Keratinocyte (primary cell): ENCODE results near the gene RIC8A. TPM values are rescaled to one million over a fixed set of nuclear protein-coding genes. Genes with fewer than 3 reads are reported as not detected.

Source experiments
- DNase-seq: peaks from one replicate; pipeline ENCODE4 v3.0.0-alpha.2; 2011; ENCODE audit warnings: low read depth, missing footprints, low spot score
- FAIRE-seq: peaks from 2 replicates; lab custom pipeline; 2011; peaks lifted over from hg19 to GRCh38; lab: Jason Lieb, UNC
- H2AFZ ChIP-seq: 2 replicates; pipeline ENCODE4 v1.6.0; 2012; ENCODE audit warnings: low read length, control low read depth, inconsistent platforms; ENCODE audit not compliant: control insufficient read depth
- H3K27ac ChIP-seq: 2 replicates; pipeline ENCODE4 v1.5.1; 2011; ENCODE audit warnings: low read length; ENCODE audit not compliant: control insufficient read depth, insufficient read depth
- H3K27me3 ChIP-seq: 3 replicates; pipeline ENCODE4 v1.6.0; 2011; ENCODE audit warnings: low read length; ENCODE audit not compliant: control insufficient read depth, insufficient read depth; ENCODE audit errors: extremely low read depth
- H3K36me3 ChIP-seq, 2 experiments: 2 replicates in 1 of 2; 3 replicates in 1 of 2; pipeline ENCODE4 v1.5.1; 2011; ENCODE audit warnings: low read length in 2 of 2, mild to moderate bottlenecking in 1 of 2; ENCODE audit not compliant: control insufficient read depth in 2 of 2, insufficient read depth in 2 of 2; ENCODE audit errors: extremely low read depth in 1 of 2
- H3K4me1 ChIP-seq: 3 replicates; pipeline ENCODE4 v1.5.1; 2011; ENCODE audit warnings: low read length; ENCODE audit not compliant: control insufficient read depth, insufficient read depth; ENCODE audit errors: extremely low read depth
- H3K4me2 ChIP-seq: 3 replicates; pipeline ENCODE4 v1.6.0; 2011; ENCODE audit warnings: low read depth, low read length; ENCODE audit not compliant: control insufficient read depth, insufficient read depth; ENCODE audit errors: extremely low read depth
- H3K4me3 ChIP-seq, 3 experiments: fragments of 200-600 bp in 1 of 3; sonication (generic) in 1 of 3; 2 replicates in 2 of 3; 3 replicates in 1 of 3; pipeline ENCODE4 v1.5.1; 2011 to 2016; ENCODE audit warnings: low read length in 3 of 3, mild to moderate bottlenecking in 3 of 3, control low read depth in 2 of 3, inconsistent platforms in 1 of 3, low read depth in 1 of 3, mixed read lengths in 1 of 3, mixed run types in 1 of 3, moderate library complexity in 1 of 3; ENCODE audit not compliant: control insufficient read depth in 2 of 3, insufficient read depth in 2 of 3; ENCODE audit errors: extremely low read depth in 1 of 3
- H3K79me2 ChIP-seq: 2 replicates; pipeline ENCODE4 v1.6.0; 2012; ENCODE audit warnings: low read length; ENCODE audit not compliant: control insufficient read depth, insufficient read depth
- H3K9ac ChIP-seq: 3 replicates; pipeline ENCODE4 v1.6.0; 2011; ENCODE audit warnings: low read length; ENCODE audit not compliant: control insufficient read depth, insufficient read depth; ENCODE audit errors: extremely low read depth
- H3K9me1 ChIP-seq: 3 replicates; pipeline ENCODE4 v1.6.0; 2011; ENCODE audit warnings: low read length; ENCODE audit not compliant: control insufficient read depth, insufficient read depth; ENCODE audit errors: extremely low read depth
- H3K9me3 ChIP-seq: 2 replicates; pipeline ENCODE4 v1.5.1; 2012; ENCODE audit warnings: low read depth, low read length; ENCODE audit not compliant: control insufficient read depth
- H4K20me1 ChIP-seq: 3 replicates; pipeline ENCODE4 v1.6.0; 2011; ENCODE audit warnings: low read length; ENCODE audit not compliant: control insufficient read depth, insufficient read depth; ENCODE audit errors: extremely low read depth
- EZH2 ChIP-seq: IDR thresholded peaks from one replicate; pipeline ENCODE4 v1.6.1; 2012; ENCODE audit warnings: inconsistent platforms, mild to moderate bottlenecking, low read length, moderate library complexity
- dilution Hi-C: fragments of 300-500 bp; cut with MboI; formaldehyde crosslinking; loops from one replicate; pipeline ENCODE4 v1.7.0; 2020; ENCODE audit warnings: low sequenced_read_pairs; ENCODE audit not compliant: extremely low pct_ligation_motif_present
- polyA plus RNA-seq, 5 experiments: library from polyadenylated mRNA; depleted of rRNA in 3 of 5; stranded (reverse) in 3 of 5; stranded (forward) in 1 of 5; unstranded in 1 of 5; fragments of >200 nt; gene quantifications; 1 replicate in 1 of 5; 2 replicates in 3 of 5; 3 replicates in 1 of 5; pipeline versions ENCODE4 v1.2.1 to v1.2.3, GENCODE V29; 2011 to 2012; ENCODE audit warnings: missing spikeins in 2 of 5, low read depth in 1 of 5, low replicate concordance in 1 of 5
- TF ChIP-seq, protein P1 (sequence below), 3 experiments: IDR thresholded peaks in 1 of 3; conservative IDR thresholded peaks in 1 of 3; optimal IDR thresholded peaks in 1 of 3; 2 replicates in 2 of 3; 3 replicates in 1 of 3; pipeline versions ENCODE3 to v1.5.1; 2011; ENCODE audit warnings: low read length in 3 of 3, mild to moderate bottlenecking in 3 of 3, moderate library complexity in 2 of 3, control low read depth in 1 of 3, inconsistent platforms in 1 of 3; ENCODE audit not compliant: insufficient read depth in 2 of 3; ENCODE audit errors: extremely low read depth in 1 of 3

Gene RIC8A
- polyA plus RNA-seq, 1 donor (not counting 4 experiments of a cell fraction or from before 2014, with no cell fraction given), result 120 TPM

DNA sequence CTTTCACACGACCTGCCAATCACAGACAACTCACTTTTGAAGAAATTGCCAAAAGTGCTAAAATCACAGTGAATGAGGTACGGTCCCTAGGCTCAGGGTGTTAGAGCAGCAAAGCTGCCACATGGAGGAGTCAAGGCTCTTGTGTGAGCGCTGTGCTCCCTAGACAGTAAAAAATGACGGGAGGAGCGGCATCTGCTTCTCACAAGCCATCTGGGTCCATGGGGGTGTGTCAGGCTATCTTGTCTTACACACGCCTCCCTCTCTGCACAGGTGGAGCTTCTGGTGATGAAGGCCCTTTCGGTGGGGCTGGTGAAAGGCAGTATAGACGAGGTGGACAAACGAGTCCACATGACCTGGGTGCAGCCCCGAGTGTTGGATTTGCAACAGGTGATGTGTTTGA, 44.0 kb downstream of the RIC8A start:
- dilution Hi-C loops, result no loop called here
- no peak overlapping the region for H3K4me3 ChIP-seq
- H3K27me3 ChIP-seq, result no peaks in the 10 kb centered on the region
- FAIRE-seq (no peak), DNase-seq (no peak)
- TF ChIP-seq EZH2, result no peak
- TF ChIP-seq, protein P1, sequence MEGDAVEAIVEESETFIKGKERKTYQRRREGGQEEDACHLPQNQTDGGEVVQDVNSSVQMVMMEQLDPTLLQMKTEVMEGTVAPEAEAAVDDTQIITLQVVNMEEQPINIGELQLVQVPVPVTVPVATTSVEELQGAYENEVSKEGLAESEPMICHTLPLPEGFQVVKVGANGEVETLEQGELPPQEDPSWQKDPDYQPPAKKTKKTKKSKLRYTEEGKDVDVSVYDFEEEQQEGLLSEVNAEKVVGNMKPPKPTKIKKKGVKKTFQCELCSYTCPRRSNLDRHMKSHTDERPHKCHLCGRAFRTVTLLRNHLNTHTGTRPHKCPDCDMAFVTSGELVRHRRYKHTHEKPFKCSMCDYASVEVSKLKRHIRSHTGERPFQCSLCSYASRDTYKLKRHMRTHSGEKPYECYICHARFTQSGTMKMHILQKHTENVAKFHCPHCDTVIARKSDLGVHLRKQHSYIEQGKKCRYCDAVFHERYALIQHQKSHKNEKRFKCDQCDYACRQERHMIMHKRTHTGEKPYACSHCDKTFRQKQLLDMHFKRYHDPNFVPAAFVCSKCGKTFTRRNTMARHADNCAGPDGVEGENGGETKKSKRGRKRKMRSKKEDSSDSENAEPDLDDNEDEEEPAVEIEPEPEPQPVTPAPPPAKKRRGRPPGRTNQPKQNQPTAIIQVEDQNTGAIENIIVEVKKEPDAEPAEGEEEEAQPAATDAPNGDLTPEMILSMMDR (optimal IDR thresholded peaks at IDR 0.05 in 1 of 3, IDR thresholded peaks at IDR 0.05 in 1 of 3, conservative IDR thresholded peaks at IDR 0.05 in 1 of 3; ENCODE audit: extremely low read depth in 1 of 3, insufficient read depth in 2 of 3, low read length in 3 of 3), result no peak
- no peak overlapping the region for H3K4me2 ChIP-seq
- H3K4me1 ChIP-seq, result no peaks in the 10 kb centered on the region
- no peaks in the 10 kb centered on the region for H3K79me2 ChIP-seq
- H2AFZ ChIP-seq, result no peak overlapping the region
- H3K9me1 ChIP-seq, result no peaks in the 10 kb centered on the region
- no peak overlapping the region for H3K27ac ChIP-seq
- H3K9ac ChIP-seq, result no peak overlapping the region
- no peaks in the 10 kb centered on the region for H4K20me1 ChIP-seq
- H3K36me3 ChIP-seq, result peaks cover 28 to 39% of the 10 kb centered on the region in 2 experiments
- no peaks in the 10 kb centered on the region for H3K9me3 ChIP-seq

DNA sequence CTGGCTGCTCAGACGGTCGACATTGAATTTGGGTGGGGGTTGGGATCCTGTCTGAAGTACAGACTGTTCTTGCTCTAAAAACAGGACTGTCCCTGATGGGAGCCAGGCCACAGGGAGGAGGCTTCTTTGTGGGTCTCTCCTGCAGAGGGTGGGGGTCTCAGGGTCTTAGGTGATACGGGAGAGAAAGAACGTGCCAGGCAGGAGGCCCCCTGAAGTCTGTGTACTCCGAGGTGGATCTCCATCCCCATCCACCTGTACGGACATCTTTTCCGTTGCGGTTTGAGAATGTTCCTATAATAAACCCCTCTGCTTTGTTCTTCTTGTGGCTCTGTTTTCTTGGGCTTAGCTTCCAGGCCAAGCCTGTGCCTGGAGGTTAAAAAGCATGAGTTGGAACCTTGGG, 45.2 kb downstream of the RIC8A start:
- peaks cover 28 to 36% of the 10 kb centered on the region in 2 experiments for H3K36me3 ChIP-seq
- H2AFZ ChIP-seq, result no peak overlapping the region
- DNase-seq (no peak), FAIRE-seq (no peak)
- H3K4me1 ChIP-seq, result no peaks in the 10 kb centered on the region
- H3K9me1 ChIP-seq, result no peaks in the 10 kb centered on the region
- no peaks in the 10 kb centered on the region for H3K9me3 ChIP-seq
- no peaks in the 10 kb centered on the region for H3K27me3 ChIP-seq
- H3K4me2 ChIP-seq, result no peak overlapping the region
- no peak overlapping the region for H3K27ac ChIP-seq
- H4K20me1 ChIP-seq, result no peaks in the 10 kb centered on the region
- no peaks in the 10 kb centered on the region for H3K79me2 ChIP-seq
- no peak overlapping the region for H3K9ac ChIP-seq
- dilution Hi-C loops, result no loop called here
- H3K4me3 ChIP-seq, result no peak overlapping the region
- TF ChIP-seq, protein P1 (optimal IDR thresholded peaks at IDR 0.05 in 1 of 3, IDR thresholded peaks at IDR 0.05 in 1 of 3, conservative IDR thresholded peaks at IDR 0.05 in 1 of 3; ENCODE audit: extremely low read depth in 1 of 3, insufficient read depth in 2 of 3, low read length in 3 of 3), result no peak
- TF ChIP-seq EZH2, result no peak
